ENCODE data around the gene WIZ.

DNA sequence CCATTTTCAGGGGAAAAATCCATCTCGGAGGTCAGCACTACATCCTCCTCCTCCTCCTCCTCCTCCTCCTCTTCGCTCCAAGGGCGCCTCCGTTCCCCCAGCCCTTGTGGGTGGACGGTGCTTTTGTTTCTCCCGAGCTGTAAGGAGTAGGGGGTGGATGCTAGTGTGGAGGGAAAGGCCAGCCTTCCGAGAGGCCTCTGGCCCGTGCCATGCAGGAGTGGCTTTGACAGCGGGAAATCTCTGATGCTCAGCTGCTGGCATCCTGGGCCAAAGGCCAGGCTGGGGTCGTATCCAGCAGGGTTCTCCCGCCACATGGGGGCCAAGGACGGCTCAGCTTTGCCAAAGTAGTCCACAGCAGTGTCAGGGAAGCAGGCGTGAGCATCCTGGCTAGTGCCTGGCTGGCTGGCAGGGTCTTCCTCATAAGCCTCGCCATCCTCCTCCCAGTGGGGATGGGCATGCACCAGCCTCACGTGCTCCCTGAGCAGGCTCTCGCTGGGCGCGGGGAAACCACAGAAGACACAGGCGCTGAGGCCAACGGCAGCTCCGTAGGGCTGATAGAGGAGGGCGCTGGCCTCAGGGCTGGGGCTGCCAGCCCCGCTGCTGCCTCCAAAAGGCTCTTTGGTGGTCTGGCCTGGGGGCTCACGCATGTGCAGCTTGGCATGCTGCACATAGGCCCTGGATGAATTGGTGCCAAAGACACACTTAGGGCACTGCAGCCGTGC, 10.5 kb downstream of the WIZ start:
- TF ChIP-seq, protein P1, sequence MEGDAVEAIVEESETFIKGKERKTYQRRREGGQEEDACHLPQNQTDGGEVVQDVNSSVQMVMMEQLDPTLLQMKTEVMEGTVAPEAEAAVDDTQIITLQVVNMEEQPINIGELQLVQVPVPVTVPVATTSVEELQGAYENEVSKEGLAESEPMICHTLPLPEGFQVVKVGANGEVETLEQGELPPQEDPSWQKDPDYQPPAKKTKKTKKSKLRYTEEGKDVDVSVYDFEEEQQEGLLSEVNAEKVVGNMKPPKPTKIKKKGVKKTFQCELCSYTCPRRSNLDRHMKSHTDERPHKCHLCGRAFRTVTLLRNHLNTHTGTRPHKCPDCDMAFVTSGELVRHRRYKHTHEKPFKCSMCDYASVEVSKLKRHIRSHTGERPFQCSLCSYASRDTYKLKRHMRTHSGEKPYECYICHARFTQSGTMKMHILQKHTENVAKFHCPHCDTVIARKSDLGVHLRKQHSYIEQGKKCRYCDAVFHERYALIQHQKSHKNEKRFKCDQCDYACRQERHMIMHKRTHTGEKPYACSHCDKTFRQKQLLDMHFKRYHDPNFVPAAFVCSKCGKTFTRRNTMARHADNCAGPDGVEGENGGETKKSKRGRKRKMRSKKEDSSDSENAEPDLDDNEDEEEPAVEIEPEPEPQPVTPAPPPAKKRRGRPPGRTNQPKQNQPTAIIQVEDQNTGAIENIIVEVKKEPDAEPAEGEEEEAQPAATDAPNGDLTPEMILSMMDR (IDR thresholded peaks at IDR 0.05) = no peak
- TF ChIP-seq POLR2AphosphoS5 (IDR thresholded peaks at IDR 0.05) = no peak
- TF ChIP-seq POLR2A (IDR thresholded peaks at IDR 0.05) = no peak

Data from prostate gland (tissue), 2 donors.